ENCODE data around the gene AP2A2.

GRCh38 chr11:1030086-1030485 lies 104.4 kb downstream of the AP2A2 start:
- TF ChIP-seq CTCF (IDR thresholded peaks at IDR 0.05) (no peak), EP300 (IDR thresholded peaks at IDR 0.05) (no peak)

Measured in stomach (tissue), 4 donors.